RWPE1 (cell line): ENCODE measurements around the gene CD48.
"Not testable (repeated sequence)": the region's sequence is repeated elsewhere in the genome, so short reads cannot be mapped to it uniquely, and the experiment has no call there.

Source experiments
- CTCF ChIA-PET: fragments of 350-600 bp; sonication (Branson Sonifier 250); formaldehyde crosslinking; extraction: SDS; loops from one replicate; lab custom pipeline; 2021; lab: Yijun Ruan, JAX
- POLR2A ChIA-PET: fragments of 400-600 bp; formaldehyde crosslinking; extraction: SDS; loops from one replicate; lab custom pipeline; 2020; ENCODE audit warnings: antibody characterized with exemption; ENCODE audit not compliant: low non-redundant PET; lab: Yijun Ruan, JAX
- DNase-seq: peaks from one replicate; pipeline ENCODE4 v3.0.0; 2012; ENCODE audit warnings: low spot score
- H3K27ac ChIP-seq: fragments of 450-650 bp; 2 replicates; pipeline ENCODE4 v1.5.1; 2017
- TF ChIP-seq, protein P1 (sequence below): fragments of 450-650 bp; conservative IDR thresholded peaks from 2 replicates; pipeline ENCODE4 v1.5.1; 2017; ENCODE audit warnings: low read depth, mild to moderate bottlenecking

Gene CD48

DNA sequence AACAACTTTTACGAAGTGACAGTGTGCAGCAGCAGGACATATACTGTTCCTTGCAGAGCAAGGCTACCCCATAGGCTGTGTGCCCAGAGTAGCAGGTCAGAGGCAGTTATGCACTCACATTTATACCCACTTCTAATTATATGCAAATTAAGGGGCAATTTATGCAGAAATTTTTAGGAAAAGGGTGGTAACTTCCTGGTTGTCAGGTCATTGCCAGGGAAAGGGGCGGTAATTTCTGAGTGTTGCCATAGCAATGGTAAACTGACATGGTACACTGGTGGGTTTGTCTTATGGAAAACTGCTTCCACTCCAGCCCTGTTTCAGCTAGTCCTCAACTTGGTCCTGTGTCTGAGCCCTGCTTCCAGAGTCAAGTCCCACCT lies 52.8 kb downstream of the CD48 start:
- DNase-seq: no peak
- CTCF ChIA-PET: no interaction called here
- no peak overlapping the region for H3K27ac ChIP-seq
- TF ChIP-seq, protein P1, sequence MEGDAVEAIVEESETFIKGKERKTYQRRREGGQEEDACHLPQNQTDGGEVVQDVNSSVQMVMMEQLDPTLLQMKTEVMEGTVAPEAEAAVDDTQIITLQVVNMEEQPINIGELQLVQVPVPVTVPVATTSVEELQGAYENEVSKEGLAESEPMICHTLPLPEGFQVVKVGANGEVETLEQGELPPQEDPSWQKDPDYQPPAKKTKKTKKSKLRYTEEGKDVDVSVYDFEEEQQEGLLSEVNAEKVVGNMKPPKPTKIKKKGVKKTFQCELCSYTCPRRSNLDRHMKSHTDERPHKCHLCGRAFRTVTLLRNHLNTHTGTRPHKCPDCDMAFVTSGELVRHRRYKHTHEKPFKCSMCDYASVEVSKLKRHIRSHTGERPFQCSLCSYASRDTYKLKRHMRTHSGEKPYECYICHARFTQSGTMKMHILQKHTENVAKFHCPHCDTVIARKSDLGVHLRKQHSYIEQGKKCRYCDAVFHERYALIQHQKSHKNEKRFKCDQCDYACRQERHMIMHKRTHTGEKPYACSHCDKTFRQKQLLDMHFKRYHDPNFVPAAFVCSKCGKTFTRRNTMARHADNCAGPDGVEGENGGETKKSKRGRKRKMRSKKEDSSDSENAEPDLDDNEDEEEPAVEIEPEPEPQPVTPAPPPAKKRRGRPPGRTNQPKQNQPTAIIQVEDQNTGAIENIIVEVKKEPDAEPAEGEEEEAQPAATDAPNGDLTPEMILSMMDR: no peak
- POLR2A ChIA-PET: no interaction called here

DNA sequence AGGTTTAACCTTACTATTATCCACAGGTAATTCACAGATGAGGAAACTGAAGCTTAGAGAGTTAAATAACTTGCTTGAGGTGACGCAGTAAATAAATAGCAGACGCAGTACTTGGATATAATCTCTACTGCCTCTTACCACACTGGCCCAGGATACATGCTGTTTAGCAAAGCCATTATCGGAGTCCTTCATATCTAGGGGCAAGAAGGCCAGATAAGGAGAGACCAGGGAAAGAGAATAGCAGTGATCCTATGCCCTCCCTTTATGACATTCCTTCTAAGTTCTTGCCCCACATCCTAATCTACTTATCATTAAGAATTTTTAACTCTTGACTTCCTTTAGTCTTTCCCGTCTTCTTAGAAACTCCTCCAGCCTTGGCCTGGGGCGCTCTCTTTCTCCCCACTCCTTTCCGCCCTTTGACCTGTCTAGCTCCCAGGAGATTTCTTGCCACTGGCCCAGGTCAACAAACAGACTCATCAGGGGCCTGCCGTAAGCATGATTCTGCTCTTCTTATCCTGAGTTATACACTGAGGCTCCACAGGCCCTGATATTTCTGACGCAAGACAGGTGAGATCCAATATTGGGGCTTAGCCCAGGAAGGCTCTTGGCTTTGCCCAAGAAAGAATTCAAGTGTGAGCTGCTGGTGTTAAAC lies 53.3 kb downstream of the CD48 start:
- no peak for DNase-seq
- TF ChIP-seq, protein P1: no peak
- CTCF ChIA-PET: interaction anchor here (0.6 kb wide), 1 partner anchor 545 kb away, joined by 3 read pairs; no protein-coding TSS in a partner anchor
- no peak overlapping the region for H3K27ac ChIP-seq
- POLR2A ChIA-PET: no interaction called here

DNA sequence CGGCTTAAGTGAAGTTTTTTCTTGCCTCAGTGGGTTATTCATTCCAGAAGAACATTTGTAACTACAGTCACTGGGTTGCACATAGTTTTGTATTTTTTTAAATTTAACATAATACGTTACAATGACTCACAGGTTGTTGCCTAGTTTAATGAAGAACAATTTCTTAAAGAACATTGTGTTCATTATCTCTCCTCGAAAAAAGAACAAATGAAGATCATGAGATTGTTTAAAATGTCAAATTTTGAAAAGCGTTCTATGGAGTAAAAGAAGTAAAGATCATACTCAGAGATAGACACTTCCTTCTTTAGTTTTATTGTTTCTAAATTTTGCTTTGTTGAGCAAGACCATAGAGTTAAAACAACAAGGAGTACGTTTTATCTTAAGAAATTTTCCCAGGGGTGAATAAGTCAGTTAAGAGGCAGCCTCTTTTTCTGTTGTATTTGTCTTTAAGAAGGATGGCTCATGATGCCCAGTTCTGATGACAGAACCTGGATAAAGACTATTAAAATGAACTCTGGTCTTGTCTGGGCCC lies 54.3 kb downstream of the CD48 start:
- no peak for DNase-seq
- H3K27ac ChIP-seq: no peak overlapping the region
- ChIA-PET POLR2A (no interaction called here), CTCF (interaction anchor here (0.6 kb wide), 1 partner anchor 546 kb away, joined by 3 read pairs; no protein-coding TSS in a partner anchor)
- TF ChIP-seq, protein P1: no peak

DNA sequence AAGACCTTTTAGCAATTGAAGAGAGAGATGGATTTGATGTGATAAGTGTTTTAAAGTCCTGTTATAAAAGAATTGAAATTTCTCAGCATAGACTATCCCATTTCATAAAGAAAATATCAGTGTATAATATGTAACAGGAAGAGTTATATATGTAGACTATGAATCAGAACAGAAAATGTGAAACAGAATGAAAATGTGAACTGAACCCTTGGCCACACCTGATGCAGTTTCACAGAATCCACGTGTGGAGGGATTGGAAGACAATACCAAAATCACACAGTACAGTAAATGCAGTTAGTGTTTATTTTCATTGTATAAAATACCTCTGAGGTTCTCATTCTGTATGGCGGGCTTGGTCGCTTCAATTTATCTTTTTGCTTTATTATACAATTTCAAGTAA lies 54.9 kb downstream of the CD48 start:
- H3K27ac ChIP-seq: no peak overlapping the region
- TF ChIP-seq, protein P1: no peak
- ChIA-PET POLR2A (no interaction called here), CTCF (no interaction called here)
- no peak for DNase-seq

DNA sequence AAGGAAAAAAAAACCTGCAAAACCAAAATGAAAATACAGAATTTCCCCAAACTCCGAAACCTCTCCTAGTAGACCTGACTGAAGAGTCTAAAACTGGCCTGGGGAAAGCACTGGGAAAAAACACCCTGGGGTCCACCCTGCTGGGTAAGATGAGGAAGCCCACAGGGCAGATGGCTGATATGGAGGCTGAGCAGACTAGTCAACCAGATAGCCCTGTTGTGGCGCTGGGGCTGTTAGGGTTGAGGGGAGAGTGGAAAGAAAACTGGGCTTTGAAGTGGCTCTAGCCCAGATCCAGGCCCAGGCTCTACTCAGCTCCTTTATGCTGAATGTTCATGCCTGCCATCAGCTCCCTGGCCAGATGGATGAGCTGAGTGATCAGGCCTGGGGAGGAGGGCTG lies 58.0 kb downstream of the CD48 start:
- TF ChIP-seq, protein P1: no peak
- ChIA-PET CTCF (interaction anchor here (0.5 kb wide), 1 partner anchor 35 kb away, joined by 3 read pairs; no protein-coding TSS in a partner anchor), POLR2A (no interaction called here)
- no peak overlapping the region for H3K27ac ChIP-seq
- no peak for DNase-seq

DNA sequence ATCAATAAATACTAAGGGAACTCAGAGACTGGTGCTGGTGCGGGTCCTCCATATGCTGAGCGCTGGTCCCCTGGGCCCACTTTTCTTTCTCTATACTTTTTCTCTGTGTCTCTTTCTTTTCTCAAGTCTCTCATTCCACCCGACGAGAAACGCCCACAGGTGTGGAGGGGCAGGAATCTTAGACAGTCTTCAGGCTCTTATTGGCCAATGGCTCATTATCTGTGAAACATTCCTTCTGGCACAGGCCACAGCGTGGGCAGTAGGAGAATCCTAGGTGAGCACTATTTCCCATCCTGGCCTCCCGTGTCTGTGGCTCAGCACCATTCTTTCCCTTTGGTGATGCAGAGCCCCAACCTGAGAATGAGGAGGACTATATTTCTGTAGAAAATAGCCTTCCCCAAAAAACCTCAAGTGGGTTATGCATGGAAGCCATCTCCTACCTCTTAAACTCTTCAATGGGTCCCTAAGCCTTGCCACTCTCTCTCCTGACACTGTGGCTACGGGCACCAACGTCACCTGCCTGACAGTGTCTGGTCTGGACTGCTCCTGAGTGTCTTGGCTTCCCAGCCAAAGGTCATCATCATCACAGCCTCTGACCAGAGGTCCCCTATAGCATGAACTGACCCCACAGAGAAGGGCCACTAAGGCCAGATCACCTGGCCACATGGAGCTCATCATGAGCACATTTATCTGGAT lies 58.5 kb downstream of the CD48 start:
- no peak for DNase-seq
- ChIA-PET CTCF (interaction anchor here (0.5 kb wide), 1 partner anchor 35 kb away, joined by 3 read pairs; no protein-coding TSS in a partner anchor), POLR2A (no interaction called here)
- H3K27ac ChIP-seq: no peak overlapping the region
- TF ChIP-seq, protein P1: no peak

DNA sequence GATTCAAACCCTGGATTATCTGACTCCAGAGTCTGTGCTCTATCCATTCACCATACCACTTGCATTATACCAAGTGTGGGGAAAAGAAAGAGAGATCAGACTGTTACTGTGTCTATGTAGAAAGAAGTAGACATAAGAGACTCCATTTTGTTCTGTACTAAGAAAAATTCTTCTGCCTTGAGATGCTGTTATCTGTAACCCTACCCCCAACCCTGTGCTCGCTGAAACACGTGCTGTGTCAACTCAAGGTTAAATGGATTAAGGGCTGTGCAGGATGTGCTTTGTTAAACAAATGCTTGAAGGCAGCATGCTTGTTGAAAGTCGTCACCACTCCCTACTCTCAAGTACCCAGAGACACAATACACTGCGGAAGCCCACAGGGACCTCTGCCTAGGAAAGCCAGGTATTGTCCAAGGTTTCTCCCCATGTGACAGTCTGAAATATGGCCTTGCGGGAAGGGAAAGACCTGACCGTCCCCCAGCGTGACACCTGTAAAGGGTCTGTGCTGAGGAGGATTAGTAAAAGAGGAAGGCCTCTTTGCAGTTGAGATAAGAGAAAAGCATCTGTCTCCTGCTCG lies 59.5 kb downstream of the CD48 start:
- DNase-seq, H3K27ac ChIP-seq, CTCF ChIA-PET, POLR2A ChIA-PET: not testable (repeated sequence)
